K562 (cell line): ENCODE measurements around the gene CCDC169.
A peak's percentile ranks its signal among the peaks of the same experiment; 100 is the strongest.

Experiments used
- CSDE1 ChIP-seq, 2 experiments: fragments of 450-650 bp; IDR thresholded peaks; 2 replicates each; pipeline ENCODE4 v1.6.1; 2016; ENCODE audit warnings: mild to moderate bottlenecking in 1 of 2
- MAFF ChIP-seq: IDR thresholded peaks from 2 replicates; pipeline ENCODE4 v1.6.1; 2012; ENCODE audit warnings: low read length, improper control_type of control experiment
- NFYB ChIP-seq: IDR thresholded peaks from 2 replicates; pipeline ENCODE4 v1.6.1; 2011; ENCODE audit warnings: mild to moderate bottlenecking, moderate library complexity; ENCODE audit not compliant: insufficient read length; ENCODE audit errors: extremely low read depth
- NR1H2 ChIP-seq: sonication (generic); formaldehyde crosslinking; IDR thresholded peaks from 2 replicates; pipeline ENCODE4 v1.4.0; 2020; ENCODE audit warnings: mild to moderate bottlenecking, missing genetic modification reagents
- POLR2AphosphoS5 ChIP-seq: IDR thresholded peaks from 2 replicates; pipeline ENCODE4 v1.6.1; 2011; ENCODE audit warnings: mild to moderate bottlenecking, low read depth, low read length, moderate library complexity; ENCODE audit not compliant: control insufficient read depth, insufficient read depth
- SETDB1 ChIP-seq: IDR thresholded peaks from one replicate; pipeline ENCODE4 v1.6.1; 2012; ENCODE audit warnings: low read length, control low read depth, inconsistent platforms
- ZBTB17 ChIP-seq: fragments of 450-650 bp; formaldehyde crosslinking; IDR thresholded peaks from 2 replicates; pipeline ENCODE4 v1.4.0; 2020; ENCODE audit warnings: mild to moderate bottlenecking

GRCh38 chr13:36212789-36213188 lies 84.8 kb downstream of the CCDC169 start:
- TF ChIP-seq NR1H2 (CRISPR knock-in tag) (no peak), SETDB1 (no peak), CSDE1 (IDR thresholded peaks at IDR 0.05) (no peak), ZBTB17 (CRISPR knock-in tag) (no peak), NFYB (no peak), POLR2AphosphoS5 (peak; percentile 43; the same call in 1 of the 2 replicates), MAFF (no peak)
